HS-5 (cell line): Measurements from ENCODE around the gene FMN1.
A peak's percentile ranks its signal among the peaks of the same experiment; 100 is the strongest.

Experiments used
- DNase-seq: peaks from one replicate; pipeline ENCODE4 v3.0.0-alpha.2; 2012; ENCODE audit warnings: low read depth

Gene FMN1

GRCh38 chr15:32922541-32922940 lies 272.0 kb downstream of the FMN1 start:
- DNase-seq = no peak

GRCh38 chr15:32919749-32920414 lies 274.6 kb downstream of the FMN1 start:
- peak; percentile 97 for DNase-seq

- DNase-seq = no peak
These were observed 276.0 kb downstream of the FMN1 start for GRCh38 chr15:32918547-32918946.

GRCh38 chr15:32910839-32911238 lies 283.7 kb downstream of the FMN1 start:
- no peak for DNase-seq

- DNase-seq = peak; percentile 58
These were observed 285.1 kb downstream of the FMN1 start for GRCh38 chr15:32909431-32909830.

- no peak for DNase-seq
These were observed 285.6 kb downstream of the FMN1 start for GRCh38 chr15:32908872-32909271.

GRCh38 chr15:32908135-32908801 lies 286.2 kb downstream of the FMN1 start:
- no peak for DNase-seq

- DNase-seq = no peak
These were observed 289.0 kb downstream of the FMN1 start for GRCh38 chr15:32905481-32905880.

- DNase-seq = no peak
These were observed 290.1 kb downstream of the FMN1 start for GRCh38 chr15:32904448-32904847.

- no peak for DNase-seq
These were observed 290.8 kb downstream of the FMN1 start for GRCh38 chr15:32903591-32904290.

GRCh38 chr15:32901995-32902394 lies 292.5 kb downstream of the FMN1 start:
- DNase-seq = no peak

GRCh38 chr15:32901192-32901591 lies 293.3 kb downstream of the FMN1 start:
- no peak for DNase-seq

- DNase-seq = no peak
These were observed 295.4 kb downstream of the FMN1 start for GRCh38 chr15:32899126-32899596.

- DNase-seq = no peak
These were observed 296.1 kb downstream of the FMN1 start for GRCh38 chr15:32898414-32898813.

GRCh38 chr15:32893421-32893820 lies 301.1 kb downstream of the FMN1 start:
- DNase-seq = no peak

GRCh38 chr15:32889214-32889613 lies 305.3 kb downstream of the FMN1 start:
- no peak for DNase-seq

- DNase-seq = peak; percentile 60
These were observed 306.2 kb downstream of the FMN1 start for GRCh38 chr15:32888221-32888761.

GRCh38 chr15:32887090-32887489 lies 307.4 kb downstream of the FMN1 start:
- DNase-seq = no peak

- DNase-seq = no peak
These were observed 308.1 kb downstream of the FMN1 start for GRCh38 chr15:32886459-32886858.

- DNase-seq = no peak
These were observed 308.8 kb downstream of the FMN1 start for GRCh38 chr15:32885713-32886112.

- no peak for DNase-seq
These were observed 310.4 kb downstream of the FMN1 start for GRCh38 chr15:32884146-32884545.

GRCh38 chr15:32882955-32883354 lies 311.6 kb downstream of the FMN1 start:
- DNase-seq = no peak

- DNase-seq = no peak
These were observed 313.0 kb downstream of the FMN1 start for GRCh38 chr15:32881528-32881927.
